RWPE2 (cell line): ENCODE measurements around the gene DUSP6.
"Not testable (repeated sequence)": the region's sequence is repeated elsewhere in the genome, so short reads cannot be mapped to it uniquely, and the experiment has no call there.

Experiments
- ATAC-seq: fragments of 200-7000 bp; cut with Tn5 transposase; 3 replicates; pipeline ENCODE4 v1.9.1; 2021; ENCODE audit warnings: low read depth
- DNase-seq: peaks from one replicate; pipeline ENCODE4 v3.0.0-alpha.2; 2020; ENCODE audit warnings: low spot score
- H3K27ac ChIP-seq: fragments of 450-650 bp; 2 replicates; pipeline ENCODE4 v1.5.1; 2017; ENCODE audit warnings: mild to moderate bottlenecking; ENCODE audit not compliant: poor library complexity, severe bottlenecking
- H3K27me3 ChIP-seq: fragments of 250-450 bp; sonication (Bioruptor Pico); 2 replicates; pipeline ENCODE4 v1.5.1; 2021; ENCODE audit warnings: mild to moderate bottlenecking, moderate library complexity; ENCODE audit not compliant: insufficient read depth, poor library complexity, severe bottlenecking
- H3K36me3 ChIP-seq: fragments of 250-450 bp; sonication (Bioruptor Pico); 2 replicates; pipeline ENCODE4 v1.5.1; 2020; ENCODE audit warnings: low read depth, mild to moderate bottlenecking, moderate library complexity
- H3K4me1 ChIP-seq: fragments of 250-450 bp; sonication (Bioruptor Pico); 2 replicates; pipeline ENCODE4 v1.5.1; 2021; ENCODE audit warnings: mild to moderate bottlenecking, moderate library complexity; ENCODE audit not compliant: insufficient read depth, poor library complexity, severe bottlenecking
- H3K4me3 ChIP-seq: fragments of 250-450 bp; sonication (Bioruptor Pico); 2 replicates; pipeline ENCODE4 v1.5.1; 2021; ENCODE audit warnings: mild to moderate bottlenecking, moderate library complexity; ENCODE audit not compliant: severe bottlenecking
- H3K9me3 ChIP-seq: fragments of 250-450 bp; sonication (Bioruptor Pico); 2 replicates; pipeline ENCODE4 v1.5.1; 2021; ENCODE audit warnings: mild to moderate bottlenecking, moderate library complexity; ENCODE audit not compliant: severe bottlenecking
- TF ChIP-seq, protein P1 (sequence below): fragments of 450-650 bp; IDR thresholded peaks from one replicate; pipeline ENCODE4 v1.5.1; 2017; ENCODE audit warnings: mild to moderate bottlenecking, moderate library complexity; ENCODE audit not compliant: poor library complexity, severe bottlenecking

DUSP6 gene

GRCh38 chr12:89344862-89345202, 7.5 kb downstream of the DUSP6 start:
- Histone ChIP-seq H3K4me1 (peaks cover 24% of the 10 kb centered on the region), H3K27ac (no peak overlapping the region)

GRCh38 chr12:89344043-89344861, 8.0 kb downstream of the DUSP6 start:
- TF ChIP-seq, protein P1, sequence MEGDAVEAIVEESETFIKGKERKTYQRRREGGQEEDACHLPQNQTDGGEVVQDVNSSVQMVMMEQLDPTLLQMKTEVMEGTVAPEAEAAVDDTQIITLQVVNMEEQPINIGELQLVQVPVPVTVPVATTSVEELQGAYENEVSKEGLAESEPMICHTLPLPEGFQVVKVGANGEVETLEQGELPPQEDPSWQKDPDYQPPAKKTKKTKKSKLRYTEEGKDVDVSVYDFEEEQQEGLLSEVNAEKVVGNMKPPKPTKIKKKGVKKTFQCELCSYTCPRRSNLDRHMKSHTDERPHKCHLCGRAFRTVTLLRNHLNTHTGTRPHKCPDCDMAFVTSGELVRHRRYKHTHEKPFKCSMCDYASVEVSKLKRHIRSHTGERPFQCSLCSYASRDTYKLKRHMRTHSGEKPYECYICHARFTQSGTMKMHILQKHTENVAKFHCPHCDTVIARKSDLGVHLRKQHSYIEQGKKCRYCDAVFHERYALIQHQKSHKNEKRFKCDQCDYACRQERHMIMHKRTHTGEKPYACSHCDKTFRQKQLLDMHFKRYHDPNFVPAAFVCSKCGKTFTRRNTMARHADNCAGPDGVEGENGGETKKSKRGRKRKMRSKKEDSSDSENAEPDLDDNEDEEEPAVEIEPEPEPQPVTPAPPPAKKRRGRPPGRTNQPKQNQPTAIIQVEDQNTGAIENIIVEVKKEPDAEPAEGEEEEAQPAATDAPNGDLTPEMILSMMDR, result no peak
- ATAC-seq (no peak), DNase-seq (no peak)
- H3K36me3 ChIP-seq, result peaks cover 23% of the 10 kb centered on the region
- H3K4me1 ChIP-seq, result peaks cover 24% of the 10 kb centered on the region
- H3K4me3 ChIP-seq, result no peak overlapping the region
- no peaks in the 10 kb centered on the region for H3K27me3 ChIP-seq
- H3K9me3 ChIP-seq, result no peaks in the 10 kb centered on the region
- no peak overlapping the region for H3K27ac ChIP-seq

More at GRCh38 chr12:89344862-89345202, 7.5 kb downstream of the DUSP6 start:
- ATAC-seq, result no peak
- H3K27me3 ChIP-seq, result no peaks in the 10 kb centered on the region
- DNase-seq, result no peak
- H3K4me3 ChIP-seq, result no peak overlapping the region
- TF ChIP-seq, protein P1, result no peak
- H3K36me3 ChIP-seq, result peaks cover 29% of the 10 kb centered on the region
- no peaks in the 10 kb centered on the region for H3K9me3 ChIP-seq

DNA sequence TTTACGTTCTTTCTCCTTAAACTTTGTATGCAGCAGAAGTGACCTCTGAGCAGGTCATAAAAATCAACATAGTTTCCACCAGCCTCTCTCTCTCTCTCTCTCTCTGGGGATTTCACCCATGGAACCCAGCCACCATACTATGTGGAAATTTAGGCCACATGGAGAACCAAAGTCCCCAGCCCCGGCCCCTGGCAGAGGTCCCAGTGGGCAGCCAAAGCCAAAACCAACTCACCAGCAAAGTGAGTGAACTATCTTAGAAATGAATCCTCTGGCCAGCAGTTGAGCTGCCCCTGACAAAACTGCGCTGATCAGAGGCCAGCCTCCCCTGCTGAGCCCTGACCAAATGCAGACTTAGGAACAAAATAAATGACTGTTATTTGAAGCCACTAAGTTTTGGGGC, 9.2 kb downstream of the DUSP6 start:
- Histone ChIP-seq H3K4me3 (no peak overlapping the region), H3K36me3 (peaks cover 12% of the 10 kb centered on the region), H3K4me1 (peaks cover 20% of the 10 kb centered on the region), H3K27ac (no peak overlapping the region), H3K27me3 (no peaks in the 10 kb centered on the region), H3K9me3 (no peaks in the 10 kb centered on the region)
- TF ChIP-seq, protein P1, result no peak
- DNase-seq, result no peak
- ATAC-seq, result no peak

- TF ChIP-seq, protein P1, result no peak
- H3K9me3 ChIP-seq, result no peaks in the 10 kb centered on the region
- H3K4me3 ChIP-seq, result no peak overlapping the region
- no peak for ATAC-seq
- DNase-seq, result no peak
- H3K27ac ChIP-seq, result no peak overlapping the region
- H3K4me1 ChIP-seq, result no peaks in the 10 kb centered on the region
- no peaks in the 10 kb centered on the region for H3K27me3 ChIP-seq
- no peaks in the 10 kb centered on the region for H3K36me3 ChIP-seq
Measured at GRCh38 chr12:89340861-89341260, 11.4 kb downstream of the DUSP6 start.

DNA sequence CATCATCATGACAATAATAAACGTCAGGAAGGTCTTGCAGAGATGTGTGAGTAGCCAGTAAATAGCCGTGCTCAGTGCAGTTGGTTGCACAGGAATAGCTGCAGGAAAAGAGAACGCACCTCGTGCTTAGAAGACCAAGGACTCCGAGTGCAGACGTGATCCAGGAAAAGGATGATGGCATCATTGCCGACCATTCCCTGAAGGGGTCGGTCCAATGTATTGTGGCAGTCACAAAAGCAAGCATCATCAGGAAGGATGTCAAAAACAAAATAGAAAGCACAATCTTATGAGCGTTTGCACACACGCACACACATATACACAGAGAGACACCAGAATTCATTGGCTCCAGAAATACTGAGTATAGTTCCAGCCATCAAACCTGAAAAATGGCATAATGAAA, 12.8 kb downstream of the DUSP6 start:
- TF ChIP-seq, protein P1, result no peak
- H3K27me3 ChIP-seq, result no peaks in the 10 kb centered on the region
- H3K4me3 ChIP-seq, result no peak overlapping the region
- no peak overlapping the region for H3K27ac ChIP-seq
- H3K9me3 ChIP-seq, result no peaks in the 10 kb centered on the region
- H3K4me1 ChIP-seq, result no peaks in the 10 kb centered on the region
- H3K36me3 ChIP-seq, result no peaks in the 10 kb centered on the region
- ATAC-seq (no peak), DNase-seq (no peak)

- not testable (repeated sequence) for H3K4me1 ChIP-seq, DNase-seq, H3K4me3 ChIP-seq, H3K27me3 ChIP-seq, H3K27ac ChIP-seq, ATAC-seq, H3K36me3 ChIP-seq, H3K9me3 ChIP-seq
Measured at GRCh38 chr12:89337136-89337535, 15.2 kb downstream of the DUSP6 start.
